HL-60/S4 treated with retinoic acid at 250 ng/mL for 4 days and 3 days (cell line): ENCODE results near the gene ATXN3L.

Source experiments
- in situ Hi-C: fragments of 300-500 bp; cut with MboI; formaldehyde crosslinking; loops from 2 replicates; pipeline ENCODE4 v1.7.0; 2022; ENCODE audit warnings: low sequenced_read_pairs

ATXN3L gene

DNA sequence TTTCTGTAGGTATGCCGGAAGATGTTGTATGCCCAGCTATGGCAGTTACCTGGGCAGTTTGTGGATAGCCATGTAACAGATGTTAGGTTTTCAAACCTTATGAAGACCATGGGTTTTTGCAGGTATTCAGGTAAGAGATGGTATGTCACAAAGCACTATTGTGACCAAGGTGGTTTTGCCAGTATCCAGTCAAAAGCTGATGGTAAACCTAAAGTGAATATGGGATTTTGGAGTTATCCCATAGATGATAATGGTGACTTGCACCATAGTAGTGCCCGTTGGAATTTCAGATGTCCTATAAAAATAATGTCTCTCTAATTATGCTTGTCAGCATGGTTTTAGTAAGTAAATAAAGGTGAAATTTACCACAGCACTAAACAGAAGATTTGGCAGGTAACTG is at the start of gene ATXN3L:
Gene ATXN3L, minus strand, starts transcription at position 101 of the 400 bp plus-strand sequence. CDS start 119 bp downstream, outside the sequence.
- in situ Hi-C loops, result no loop called here

DNA sequence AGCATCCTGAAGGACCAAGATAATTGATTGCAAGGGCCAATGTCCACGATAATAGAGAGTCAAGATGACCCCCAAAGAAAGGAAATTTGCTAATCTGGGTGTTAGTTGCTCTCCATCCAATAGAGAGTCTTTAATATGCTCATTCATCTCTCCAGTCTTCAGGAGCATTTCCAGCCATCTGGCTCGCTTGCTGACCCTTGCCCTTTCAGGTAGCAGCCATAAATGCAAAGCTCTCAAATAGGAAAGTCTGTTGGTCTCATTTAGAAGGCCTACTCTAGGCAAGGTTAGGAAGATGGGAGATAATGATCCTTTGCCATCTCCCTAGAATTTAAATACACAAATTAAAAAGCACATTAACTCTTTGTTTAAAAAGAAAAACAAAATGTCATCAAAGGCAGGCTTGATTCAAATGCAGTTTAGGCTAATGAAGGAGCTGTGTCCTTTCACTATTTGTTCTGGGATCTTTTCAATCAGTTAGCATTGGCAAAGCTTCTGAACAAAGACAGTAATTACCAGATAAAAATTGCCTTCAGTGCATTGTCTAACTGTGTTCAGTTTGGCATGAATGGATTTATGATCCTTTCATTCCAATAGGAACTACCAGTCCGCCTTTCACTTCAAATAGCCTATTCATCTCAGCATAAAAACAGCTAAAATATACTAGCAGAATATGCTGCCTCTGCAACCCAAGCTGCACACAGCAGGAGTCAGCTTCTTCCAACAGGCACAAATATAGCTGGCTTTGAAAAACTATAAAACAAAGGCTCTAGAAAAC is 49.6 kb upstream of the ATXN3L start:
- in situ Hi-C loops, result no loop called here

DNA sequence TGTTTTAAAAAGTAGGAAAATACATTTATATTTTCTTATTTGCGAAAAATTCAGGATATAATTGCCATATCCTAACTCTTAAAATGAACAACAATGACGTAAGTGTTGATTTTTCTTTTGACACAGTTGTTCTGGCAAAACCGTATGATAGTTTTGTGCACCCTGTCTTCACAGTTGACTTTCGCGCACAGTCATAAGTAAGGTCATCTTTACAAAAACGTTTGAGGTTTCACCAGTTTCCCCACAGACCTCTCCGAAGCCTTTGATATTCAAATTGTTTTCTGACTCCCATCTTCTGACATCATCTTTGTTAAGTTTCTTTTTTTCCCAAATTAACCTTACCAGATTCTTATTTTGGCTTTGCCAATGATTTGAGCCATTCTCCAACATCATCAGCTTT is 48.1 kb upstream of the ATXN3L start:
- in situ Hi-C loops, result no loop called here

DNA sequence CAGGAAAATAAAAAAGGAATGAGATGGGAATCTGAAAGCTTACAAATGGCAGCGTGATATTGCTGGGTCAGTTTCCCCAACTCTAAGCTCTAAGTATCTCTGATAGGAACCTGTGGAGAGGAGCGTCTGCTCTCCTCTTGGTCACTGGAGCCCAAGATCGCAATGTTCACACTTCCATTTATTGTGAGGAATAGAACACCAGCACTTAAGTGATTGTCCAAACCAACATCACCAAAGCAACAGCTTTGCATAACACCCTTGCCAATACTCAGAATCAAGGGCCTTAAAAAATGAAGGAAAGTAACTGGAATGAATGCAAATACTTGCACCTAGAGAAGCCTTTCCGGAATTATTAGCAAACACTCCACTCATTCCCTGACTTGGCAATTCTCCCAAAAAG is 46.8 kb upstream of the ATXN3L start:
- in situ Hi-C loops, result no loop called here

DNA sequence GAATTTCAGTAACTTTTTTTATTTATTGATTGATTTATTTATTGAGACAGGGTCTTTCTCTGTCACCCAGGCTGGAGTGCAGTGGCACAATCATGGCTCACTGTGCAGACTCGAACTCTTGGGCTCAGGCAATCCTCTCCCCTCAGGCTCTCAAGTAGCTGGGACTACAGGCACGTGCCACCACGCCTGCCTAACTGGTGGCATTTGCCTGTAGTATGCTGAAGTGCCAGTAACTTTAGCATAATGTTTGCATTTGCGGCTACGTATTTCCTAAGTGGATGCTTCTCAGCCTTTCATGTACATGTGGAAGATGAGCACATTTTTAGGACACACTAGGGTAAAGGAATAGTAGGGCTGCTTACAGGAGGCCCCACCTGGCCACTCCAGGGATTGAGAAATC is 45.3 kb upstream of the ATXN3L start:
- in situ Hi-C loops, result no loop called here

DNA sequence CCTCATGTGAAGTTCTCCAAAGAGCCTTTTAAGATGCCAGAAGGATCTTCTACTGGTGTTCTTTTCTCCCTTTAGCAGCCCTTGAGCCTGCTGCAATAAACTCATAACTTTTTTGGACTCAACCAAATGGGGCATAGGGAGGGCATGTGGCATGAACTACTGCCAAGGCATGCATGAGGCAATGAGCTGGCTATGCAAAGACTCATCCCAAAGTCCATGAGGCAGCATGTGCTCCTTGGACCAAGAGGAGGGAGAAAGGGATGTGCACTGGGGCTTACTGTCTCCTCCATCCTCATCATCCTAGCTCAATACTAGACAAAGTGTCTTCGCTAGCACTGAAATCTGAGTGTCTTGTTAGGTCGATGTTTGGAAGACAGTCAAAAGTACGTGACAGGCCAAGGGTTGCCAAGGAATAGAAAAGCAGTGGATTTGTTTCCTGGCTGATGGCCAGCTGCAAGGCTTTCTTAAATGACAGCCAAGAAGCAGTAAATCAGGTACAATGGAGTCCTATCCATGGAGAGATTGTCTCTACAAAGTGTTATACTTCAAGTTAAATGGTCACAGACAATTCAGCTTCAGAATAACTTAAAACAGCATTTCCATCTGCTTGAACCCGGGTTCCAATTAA is 44.5 kb upstream of the ATXN3L start:
- in situ Hi-C loops, result no loop called here

DNA sequence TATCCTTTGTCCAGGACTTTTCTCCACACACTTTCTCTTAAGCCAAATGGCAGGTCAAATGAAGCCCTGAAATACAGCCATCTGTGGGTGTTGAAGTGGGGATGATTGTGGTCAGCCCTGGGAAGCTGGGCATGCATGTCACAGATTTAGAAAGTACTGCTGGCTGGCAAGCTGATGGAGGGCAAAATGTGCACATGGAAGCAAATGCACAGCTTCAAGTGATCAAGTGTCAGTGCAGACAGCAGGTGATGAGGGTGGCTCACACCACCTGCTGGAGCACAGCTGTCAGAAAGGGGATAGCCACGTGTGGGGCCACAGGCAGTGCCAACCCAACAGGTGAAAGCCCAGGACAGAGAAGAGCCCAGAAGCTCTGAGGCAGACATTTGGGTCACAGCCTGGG is 40.3 kb upstream of the ATXN3L start:
- in situ Hi-C loops, result no loop called here

DNA sequence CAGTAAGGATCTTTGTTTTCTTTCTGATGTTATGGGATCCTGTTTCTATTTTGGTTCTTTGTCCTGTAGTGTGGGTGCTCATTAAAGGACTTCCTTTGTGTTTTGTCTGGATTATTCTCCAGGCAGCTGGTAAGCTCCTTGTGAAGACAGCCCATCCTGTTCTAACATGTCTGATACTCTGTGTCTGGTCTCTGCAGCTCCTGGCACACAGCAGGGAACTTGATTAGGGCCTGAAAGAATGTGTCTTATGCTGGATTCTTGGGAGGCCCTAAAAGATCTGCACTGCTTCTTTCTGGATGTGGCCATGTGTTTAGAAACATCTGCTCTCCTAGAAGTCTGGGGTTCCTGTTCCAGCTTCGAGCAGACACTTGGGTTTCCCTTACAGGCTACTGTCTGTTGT is 38.1 kb upstream of the ATXN3L start:
- in situ Hi-C loops, result no loop called here

DNA sequence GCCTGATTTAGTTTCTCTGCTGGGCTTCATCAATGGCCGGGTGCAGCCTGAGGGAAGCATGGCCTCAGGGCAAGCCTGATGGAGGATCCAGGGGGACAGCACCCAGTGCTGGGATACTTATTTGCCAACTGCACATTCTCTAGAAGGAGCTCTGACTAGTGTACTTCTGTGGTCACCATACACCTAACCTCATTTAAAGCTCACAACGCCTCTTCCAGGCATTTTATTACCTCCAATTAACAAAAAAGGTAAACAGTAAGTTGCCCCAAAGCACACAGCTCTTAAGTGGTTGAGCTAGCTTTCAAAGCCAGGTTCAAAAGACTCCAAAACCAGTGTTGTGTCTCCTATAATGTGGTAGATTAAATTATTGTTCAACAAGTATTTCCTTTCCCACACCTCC is 26.8 kb upstream of the ATXN3L start:
- in situ Hi-C loops, result no loop called here

DNA sequence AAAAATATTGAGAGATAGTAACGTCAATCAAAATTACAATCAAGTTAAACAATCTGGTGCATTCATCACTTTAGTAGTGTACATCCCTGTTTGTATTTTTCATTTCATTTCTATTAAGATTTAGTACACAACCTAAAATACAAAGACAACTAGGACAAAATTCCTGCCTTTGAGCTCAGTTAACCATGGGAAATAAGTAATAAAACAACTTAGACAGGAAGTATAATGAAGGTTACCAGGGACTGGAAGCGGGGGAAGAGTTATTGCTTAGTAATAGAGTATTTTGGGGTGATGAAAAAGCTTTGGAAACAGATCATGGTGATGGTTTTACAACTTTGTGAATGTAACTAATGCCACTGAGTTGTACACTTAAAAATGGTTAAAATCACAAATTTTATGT is 25.6 kb upstream of the ATXN3L start:
- in situ Hi-C loops, result no loop called here

DNA sequence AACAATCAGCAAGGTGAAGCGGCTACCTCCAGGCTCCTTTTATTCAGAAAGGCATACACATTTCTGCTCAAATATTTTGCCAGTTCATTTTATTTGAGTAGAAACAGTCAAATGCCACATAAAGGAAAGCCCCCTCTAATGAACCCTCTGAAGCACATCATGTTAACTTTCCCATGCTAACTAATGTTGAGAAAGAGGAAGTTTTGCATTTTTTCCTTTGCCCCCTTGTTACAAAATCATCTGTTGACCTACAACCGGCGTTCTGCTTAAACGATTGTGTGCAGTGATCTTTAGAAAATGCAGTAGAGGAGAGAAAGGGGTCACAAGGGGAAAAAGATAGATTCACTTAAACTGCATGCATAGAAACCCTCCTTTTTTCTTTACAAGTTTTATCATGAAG is 25.2 kb upstream of the ATXN3L start:
- in situ Hi-C loops, result no loop called here

DNA sequence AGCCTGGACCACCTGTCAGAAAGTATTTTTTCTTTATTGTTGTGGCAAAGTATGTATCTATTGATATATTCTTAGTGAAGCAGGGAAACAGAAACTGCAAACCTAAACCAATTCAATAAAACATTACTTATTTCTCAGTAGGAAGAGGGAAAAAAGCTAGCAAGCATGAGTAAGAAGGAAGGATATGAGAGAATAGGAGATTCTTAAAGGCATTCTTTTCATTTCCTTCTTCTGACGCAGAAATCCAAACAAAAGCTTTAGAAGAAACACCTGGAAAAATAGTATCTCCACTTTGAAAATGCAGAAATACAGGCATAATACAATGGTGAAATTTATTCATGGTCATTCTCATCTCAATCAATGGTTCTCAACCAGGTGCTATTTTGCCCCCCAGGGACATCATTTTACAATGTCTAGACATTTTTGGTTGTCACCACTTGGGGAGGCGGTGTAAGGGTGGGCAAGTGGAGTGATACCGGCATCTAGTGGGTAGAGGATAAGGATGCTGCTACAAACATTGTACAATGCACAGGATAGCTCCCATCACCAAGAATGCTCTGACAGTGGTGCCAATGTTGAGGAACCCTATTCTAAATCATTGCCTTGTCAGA is 21.7 kb upstream of the ATXN3L start:
- in situ Hi-C loops, result no loop called here

DNA sequence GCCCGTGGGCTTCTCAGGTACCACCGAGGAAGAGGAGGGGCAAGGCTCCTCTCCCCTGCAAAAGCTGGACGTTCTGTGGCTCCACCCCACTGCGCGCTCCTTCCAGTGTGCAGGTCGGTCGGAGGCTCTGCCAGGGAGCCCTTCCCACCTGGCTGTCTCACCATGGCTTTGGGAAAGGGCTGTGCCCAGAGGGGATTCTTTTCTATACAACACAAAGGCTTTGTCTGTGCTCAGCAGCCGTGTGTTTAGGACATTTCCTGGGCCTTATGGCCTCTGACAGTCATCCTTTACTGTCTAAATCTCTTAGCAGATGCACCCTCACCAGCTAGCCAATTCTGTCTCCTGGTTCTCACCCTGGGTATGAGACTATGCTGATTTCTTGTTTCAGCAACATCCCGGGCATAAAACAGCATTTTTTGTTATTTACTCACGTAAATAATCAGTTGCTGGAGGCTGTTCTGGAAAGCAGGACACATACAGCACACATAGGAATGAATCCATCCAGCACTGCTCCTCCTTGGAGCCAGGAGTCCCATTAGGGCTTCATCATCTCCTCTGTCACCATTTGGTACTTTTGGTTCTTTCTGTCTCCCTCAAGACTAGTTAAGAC is 20.4 kb upstream of the ATXN3L start:
- in situ Hi-C loops, result no loop called here

DNA sequence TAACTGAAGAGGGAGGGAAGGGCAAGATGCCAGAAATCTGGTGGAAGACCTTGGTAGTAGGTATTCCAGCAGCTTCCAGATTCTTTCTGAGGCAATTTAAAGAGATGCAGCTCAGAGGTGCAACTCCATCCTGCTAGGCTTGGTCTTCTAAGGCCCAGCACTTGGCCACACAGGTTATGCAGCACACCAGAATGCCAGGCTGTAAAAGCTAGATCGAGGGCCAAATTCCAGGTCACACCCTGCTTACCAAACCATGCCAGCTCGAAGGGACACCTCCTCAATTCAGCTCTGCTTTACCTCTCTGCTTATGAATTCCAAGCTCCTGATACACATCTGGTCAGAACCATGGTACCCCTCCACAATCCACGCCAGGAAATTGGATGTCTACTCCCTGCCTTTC is 19.8 kb upstream of the ATXN3L start:
- in situ Hi-C loops, result no loop called here

DNA sequence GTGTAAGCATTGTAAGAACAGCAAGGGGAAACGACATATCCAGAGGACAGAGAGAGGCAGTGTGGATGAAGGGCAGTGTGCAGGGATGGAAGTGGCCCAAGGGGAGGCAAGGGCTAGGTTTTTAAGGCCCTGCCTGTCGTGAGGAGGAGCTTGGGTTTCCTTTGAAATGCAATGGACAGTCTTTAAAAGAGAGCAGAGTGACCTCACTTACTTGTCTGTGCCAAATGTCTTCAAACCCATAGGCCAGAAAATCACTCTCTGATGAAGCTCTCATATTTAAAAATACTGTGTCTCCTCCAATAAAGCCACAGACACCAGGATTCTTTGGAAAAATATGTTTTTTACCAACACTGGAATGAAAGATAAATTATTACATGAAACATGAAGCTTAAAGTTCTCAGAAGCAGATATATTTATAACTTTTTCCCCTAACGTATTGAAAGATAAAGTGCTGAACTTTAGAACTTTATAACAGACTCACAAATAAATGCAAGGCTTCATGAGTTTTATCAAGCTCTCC is 19.2 kb upstream of the ATXN3L start:
- in situ Hi-C loops, result no loop called here

DNA sequence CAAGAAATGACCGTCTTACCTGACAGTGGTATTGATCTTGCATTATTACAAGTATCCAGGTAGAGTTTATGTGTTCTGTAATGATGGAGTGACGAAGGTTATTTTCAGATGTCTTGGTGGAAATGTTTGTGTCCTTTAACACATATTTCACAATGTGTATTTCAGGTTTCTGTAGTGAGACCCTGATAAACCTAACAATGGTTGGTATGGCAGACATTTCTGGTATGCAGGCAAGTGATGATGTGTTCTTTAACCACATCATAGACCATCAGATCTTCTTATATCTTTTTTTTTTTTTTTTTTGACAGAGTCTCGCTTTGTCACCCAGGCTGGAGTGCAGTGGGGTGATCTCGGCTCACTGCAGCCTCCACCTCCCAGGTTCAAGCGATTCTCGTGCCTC is 14.6 kb upstream of the ATXN3L start:
- in situ Hi-C loops, result no loop called here

DNA sequence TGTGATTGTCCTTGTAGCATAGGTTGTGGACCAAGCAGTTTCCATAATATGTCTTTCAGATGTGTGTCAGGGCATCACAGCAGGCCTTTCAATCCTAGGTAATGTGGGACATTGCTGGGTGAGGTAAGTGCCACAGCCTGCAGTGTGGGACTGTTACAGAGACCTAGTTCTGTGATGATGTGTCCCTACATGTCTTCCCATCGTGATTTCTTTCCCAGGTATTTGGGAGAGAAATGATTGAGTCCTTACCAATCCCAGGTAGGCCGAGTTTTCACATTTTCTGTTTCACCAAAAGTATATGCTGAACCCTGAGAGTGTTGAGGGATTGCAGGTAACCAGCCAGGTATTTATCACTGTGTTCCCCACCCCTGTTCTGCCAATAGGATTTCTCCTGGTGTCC is 10.6 kb upstream of the ATXN3L start:
- in situ Hi-C loops, result no loop called here

DNA sequence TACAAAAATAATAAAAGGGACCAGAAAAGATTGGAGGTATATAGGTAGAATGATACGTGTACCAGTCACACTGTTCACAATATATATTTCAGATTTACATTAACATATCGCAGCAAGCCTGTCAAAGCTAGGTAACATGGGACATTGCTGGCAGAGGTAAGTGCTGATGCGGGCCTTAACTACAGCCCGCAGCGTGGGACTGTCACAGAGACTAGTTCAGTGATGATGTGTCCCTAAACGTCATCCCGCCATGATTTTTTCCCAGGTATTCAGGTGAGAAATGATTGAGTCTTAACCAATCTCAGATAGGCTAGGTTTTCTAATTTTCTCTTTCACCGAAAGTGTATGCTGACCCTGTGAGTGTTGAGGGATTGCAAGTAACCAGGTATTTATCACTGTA is 7.8 kb upstream of the ATXN3L start:
- in situ Hi-C loops, result no loop called here

DNA sequence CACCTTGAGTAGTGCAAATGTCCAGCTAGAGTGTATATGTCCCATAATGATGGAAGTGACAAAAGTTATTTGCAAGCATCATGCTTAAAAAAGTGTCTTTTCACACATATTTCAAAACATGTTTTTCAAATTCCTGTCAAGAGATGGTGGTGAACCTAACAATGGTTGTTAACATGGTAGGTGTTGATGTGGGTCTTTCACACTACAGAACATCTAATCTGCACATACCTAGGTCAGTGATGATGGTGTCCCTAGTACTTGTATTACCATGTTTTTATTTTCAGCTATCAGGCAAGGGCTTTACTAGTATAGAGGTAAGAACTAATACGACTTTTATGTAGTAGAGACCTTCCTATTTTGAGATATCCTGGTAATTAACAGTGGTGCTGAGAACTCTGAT is 3.4 kb upstream of the ATXN3L start:
- in situ Hi-C loops, result no loop called here

DNA sequence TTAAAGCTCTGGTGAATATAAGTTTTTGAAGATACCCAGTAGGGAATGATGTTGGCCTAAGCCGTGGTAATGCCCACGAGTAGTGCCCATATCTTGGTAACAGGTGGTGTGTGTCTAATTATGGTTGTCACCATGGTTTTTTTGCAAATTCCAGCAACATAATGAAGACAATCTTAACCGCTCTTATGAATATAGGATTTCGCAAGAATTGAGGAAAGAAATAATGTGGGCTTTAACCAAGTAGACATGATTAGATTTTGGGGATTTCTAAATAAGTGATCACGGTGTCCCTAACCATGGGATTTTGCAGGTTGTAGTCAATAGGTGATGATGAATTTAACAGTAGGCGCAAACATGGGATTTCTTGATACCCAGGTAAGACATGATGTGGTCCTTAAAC is 2.5 kb downstream of the ATXN3L start:
- in situ Hi-C loops, result no loop called here

DNA sequence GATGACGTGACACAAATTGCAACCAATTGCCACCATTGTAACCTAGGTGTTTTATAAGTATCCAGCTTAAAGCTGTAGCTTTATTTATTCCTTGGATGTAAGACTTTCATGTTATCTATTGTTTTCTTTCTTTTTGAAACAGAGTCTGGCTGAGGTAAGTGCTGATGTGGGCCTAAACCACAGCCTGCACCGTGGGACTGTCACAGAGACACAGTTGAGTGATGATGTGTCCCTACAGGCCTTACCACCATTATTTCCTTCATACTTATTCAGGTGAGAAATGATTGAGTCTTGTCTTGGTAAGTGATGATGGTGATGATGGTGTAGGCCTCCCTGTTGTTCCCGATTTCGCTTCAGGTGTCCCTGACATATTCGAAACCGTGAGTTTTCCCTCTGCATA is 8.3 kb downstream of the ATXN3L start:
- in situ Hi-C loops, result no loop called here

DNA sequence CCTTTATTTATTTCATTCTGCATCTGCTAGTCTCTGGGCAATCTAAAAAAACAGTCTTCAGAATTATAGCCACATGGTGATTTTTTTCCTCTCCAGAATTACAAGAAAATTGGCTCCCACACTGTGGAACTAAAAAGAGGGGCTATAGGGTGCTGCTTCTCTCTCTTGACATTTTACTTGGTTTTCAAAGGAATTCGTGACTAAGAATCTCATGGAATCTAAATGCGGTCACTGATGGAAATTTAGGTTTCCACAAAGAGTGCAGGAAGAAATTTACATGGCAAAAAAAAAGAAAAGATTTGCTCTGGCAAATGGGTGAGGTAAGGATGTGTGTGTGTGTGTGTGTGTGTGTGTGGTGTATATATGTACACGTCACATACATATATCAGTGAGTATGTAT is 10.2 kb downstream of the ATXN3L start:
- in situ Hi-C loops, result no loop called here
